ENCODE data around the gene SCYL1. TPM values are rescaled to one million over a fixed set of nuclear protein-coding genes. Genes with fewer than 3 reads are reported as not detected.

Gene SCYL1
- total RNA-seq, 1 donor, result 125 TPM

DNA sequence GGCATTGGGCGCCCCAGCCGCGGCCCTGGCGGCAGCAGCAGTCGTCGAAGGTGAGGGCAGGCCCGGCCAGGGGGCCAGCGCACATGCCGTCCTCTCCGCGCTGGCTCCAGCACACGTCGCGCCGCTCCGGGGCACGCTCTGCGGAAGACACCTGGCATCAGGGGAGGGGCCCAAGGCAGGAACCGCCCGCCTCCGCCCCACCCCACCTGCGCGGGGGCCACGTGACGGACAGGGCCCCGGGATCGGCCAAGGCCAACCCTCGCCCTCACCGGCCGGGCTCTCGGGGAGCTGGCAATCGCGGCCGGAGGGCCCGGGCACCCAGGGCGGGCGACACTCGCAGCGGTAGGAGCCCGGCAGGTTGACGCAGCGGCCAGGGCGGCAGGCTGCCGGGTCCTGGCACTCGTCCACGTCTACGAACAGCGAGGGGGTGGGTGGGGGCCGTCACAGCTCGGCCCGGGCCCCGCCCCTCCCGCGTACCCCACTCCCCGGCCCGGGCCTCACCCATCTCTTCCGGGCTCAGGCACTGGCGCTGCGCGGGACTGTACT, 14.9 kb downstream of the SCYL1 start:
- peak overlapping the region; percentile 57 for H3K4me3 ChIP-seq (ENCODE audit: low read depth, low read length)
- no peak for DNase-seq (ENCODE audit: low read depth)
- TF ChIP-seq, protein P1, sequence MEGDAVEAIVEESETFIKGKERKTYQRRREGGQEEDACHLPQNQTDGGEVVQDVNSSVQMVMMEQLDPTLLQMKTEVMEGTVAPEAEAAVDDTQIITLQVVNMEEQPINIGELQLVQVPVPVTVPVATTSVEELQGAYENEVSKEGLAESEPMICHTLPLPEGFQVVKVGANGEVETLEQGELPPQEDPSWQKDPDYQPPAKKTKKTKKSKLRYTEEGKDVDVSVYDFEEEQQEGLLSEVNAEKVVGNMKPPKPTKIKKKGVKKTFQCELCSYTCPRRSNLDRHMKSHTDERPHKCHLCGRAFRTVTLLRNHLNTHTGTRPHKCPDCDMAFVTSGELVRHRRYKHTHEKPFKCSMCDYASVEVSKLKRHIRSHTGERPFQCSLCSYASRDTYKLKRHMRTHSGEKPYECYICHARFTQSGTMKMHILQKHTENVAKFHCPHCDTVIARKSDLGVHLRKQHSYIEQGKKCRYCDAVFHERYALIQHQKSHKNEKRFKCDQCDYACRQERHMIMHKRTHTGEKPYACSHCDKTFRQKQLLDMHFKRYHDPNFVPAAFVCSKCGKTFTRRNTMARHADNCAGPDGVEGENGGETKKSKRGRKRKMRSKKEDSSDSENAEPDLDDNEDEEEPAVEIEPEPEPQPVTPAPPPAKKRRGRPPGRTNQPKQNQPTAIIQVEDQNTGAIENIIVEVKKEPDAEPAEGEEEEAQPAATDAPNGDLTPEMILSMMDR (IDR thresholded peaks at IDR 0.05; ENCODE audit: insufficient read depth, low read depth, low read length), result no peak

DNA sequence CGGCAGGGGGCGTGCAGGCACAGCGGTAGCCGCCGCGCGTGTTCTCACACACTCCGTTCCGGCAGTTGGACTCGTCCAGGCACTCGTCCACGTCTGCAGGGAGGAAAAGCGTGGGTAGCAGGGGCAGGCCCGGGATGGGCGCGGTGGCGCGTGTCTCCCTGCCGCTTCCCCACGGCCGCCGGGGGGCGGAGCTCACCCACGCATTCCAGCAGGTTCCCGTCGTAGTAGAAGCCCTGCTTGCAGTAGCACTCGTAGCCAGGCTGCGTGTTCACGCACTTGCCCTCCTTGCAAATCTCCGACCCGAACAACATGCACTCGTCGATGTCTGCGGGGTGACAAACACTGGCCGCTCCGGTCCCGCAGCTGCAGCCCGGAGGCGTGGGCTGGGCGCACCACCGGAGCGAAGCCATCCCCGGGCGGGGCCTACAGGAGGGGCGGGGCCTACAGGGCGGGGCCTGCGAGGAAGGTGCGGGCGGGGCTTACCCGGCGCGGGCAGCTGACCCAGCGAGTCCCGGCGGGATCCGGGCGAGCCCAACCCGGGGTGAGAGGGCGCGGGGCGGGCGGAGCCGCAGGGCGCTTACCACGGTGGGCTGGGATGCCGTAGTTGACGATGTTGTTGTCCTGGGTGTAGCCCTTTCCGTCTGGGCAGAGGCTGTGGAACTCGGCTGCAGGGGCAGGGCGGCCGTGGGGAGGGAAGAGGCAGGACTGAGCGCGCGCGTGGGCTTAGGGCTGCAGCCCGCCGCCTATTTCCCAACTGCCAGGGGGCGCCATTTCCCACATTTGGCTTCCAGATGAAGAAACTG, 15.6 kb downstream of the SCYL1 start:
- peak; percentile 88 for DNase-seq (ENCODE audit: low read depth)
- TF ChIP-seq, protein P1 (IDR thresholded peaks at IDR 0.05; ENCODE audit: insufficient read depth, low read depth, low read length), result peak; percentile 72

GRCh38 chr11:65541093-65541982, 16.5 kb downstream of the SCYL1 start:
- peak overlapping the region; percentile 57 for H3K4me3 ChIP-seq (ENCODE audit: low read depth, low read length)
- TF ChIP-seq, protein P1 (IDR thresholded peaks at IDR 0.05; ENCODE audit: insufficient read depth, low read depth, low read length), result no peak
- DNase-seq (ENCODE audit: low read depth), result no peak

More for the DNA sequence above, 15.6 kb downstream of the SCYL1 start:
- H3K4me3 ChIP-seq (ENCODE audit: low read depth, low read length), result peak overlapping the region; percentile 57

DNA sequence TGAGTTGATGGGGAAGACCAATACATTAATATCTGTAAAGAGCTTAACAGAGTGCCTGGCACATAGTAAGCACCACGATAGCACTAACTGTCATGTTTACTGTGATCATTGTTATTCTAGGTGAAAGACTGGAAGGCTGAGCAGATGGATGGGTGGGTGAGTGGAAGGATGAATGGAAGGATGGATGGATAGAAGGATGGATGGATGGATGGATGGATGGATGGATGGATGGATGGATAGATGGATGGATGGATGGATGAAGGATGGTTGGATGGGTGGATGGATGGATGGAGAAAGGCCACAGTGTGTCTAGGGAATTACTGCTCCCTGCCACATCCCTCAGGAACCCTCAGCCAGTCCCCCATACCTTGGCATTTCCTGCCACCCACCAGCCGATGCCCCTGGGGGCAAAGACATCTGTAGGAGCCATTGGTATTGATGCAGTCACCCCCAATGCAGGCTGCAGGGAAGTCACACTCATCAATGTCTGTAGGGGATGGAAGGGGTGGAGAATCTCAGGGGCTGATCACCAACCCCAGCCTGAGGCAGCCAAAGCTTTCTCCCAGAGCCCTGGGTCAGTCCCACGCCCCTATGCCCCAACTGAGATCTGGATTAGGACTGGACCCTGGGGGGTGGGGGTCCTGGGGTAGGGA, 18.0 kb downstream of the SCYL1 start:
- TF ChIP-seq, protein P1 (IDR thresholded peaks at IDR 0.05; ENCODE audit: insufficient read depth, low read depth, low read length), result no peak
- DNase-seq (ENCODE audit: low read depth), result no peak
- no peak overlapping the region for H3K4me3 ChIP-seq (ENCODE audit: low read depth, low read length)

DNA sequence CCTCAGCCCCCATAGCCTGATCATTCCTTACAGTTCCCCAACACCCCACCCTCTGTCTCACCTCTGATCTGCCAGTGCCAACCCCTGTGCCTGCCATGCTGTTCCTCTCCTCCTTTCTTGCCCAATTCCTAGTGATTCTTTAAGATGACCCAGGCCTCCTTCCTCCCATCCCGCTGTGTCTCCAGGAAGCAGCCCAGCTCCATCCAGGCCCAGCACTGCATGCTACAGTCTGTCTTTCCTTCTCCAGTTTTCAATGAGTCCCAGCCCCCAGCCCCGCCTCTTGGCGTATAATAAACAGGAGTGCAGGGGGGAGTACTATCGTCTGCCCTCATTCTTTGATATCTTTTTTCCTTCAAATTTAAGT, 21.0 kb downstream of the SCYL1 start:
- TF ChIP-seq, protein P1 (IDR thresholded peaks at IDR 0.05; ENCODE audit: insufficient read depth, low read depth, low read length), result no peak
- DNase-seq (ENCODE audit: low read depth), result no peak
- H3K4me3 ChIP-seq (ENCODE audit: low read depth, low read length), result no peak overlapping the region

GRCh38 chr11:65546217-65546958, 21.5 kb downstream of the SCYL1 start:
- TF ChIP-seq, protein P1 (IDR thresholded peaks at IDR 0.05; ENCODE audit: insufficient read depth, low read depth, low read length), result no peak
- no peak for DNase-seq (ENCODE audit: low read depth)
- H3K4me3 ChIP-seq (ENCODE audit: low read depth, low read length), result no peak overlapping the region

Measured in fibroblast of villous mesenchyme (primary cell).